GM11168 (cell line): Measurements from ENCODE around the gene MTLN.
"Not testable (repeated sequence)": the region's sequence is repeated elsewhere in the genome, so short reads cannot be mapped to it uniquely, and the experiment has no call there.

Source experiments
- in situ Hi-C: fragments of 300-500 bp; cut with MboI; formaldehyde crosslinking; loops from one replicate; pipeline ENCODE4 v1.12.0; 2022; ENCODE audit warnings: low sequenced_read_pairs; ENCODE audit not compliant: unreplicated experiment

The MTLN gene

GRCh38 chr2:110205660-110206455, 6.5 kb downstream of the MTLN start:
- in situ Hi-C loops: loop anchor here (25.0 kb wide), 1 partner anchor 206 kb away; no protein-coding TSS in a partner anchor

GRCh38 chr2:110204408-110205385, 7.7 kb downstream of the MTLN start, which contains the start of gene NPHP1:
Gene NPHP1, minus strand, starts transcription at chr2:110205013. Its CDS starts 45 bp downstream, at chr2:110204968.
- in situ Hi-C loops: loop anchor here (25.0 kb wide), 1 partner anchor 208 kb away; no protein-coding TSS in a partner anchor

GRCh38 chr2:110198016-110198415, 14.3 kb downstream of the MTLN start:
- in situ Hi-C loops: no loop called here

- in situ Hi-C loops: no loop called here
Observed at GRCh38 chr2:110197452-110197851, 14.9 kb downstream of the MTLN start.

GRCh38 chr2:110190169-110190568, 22.2 kb downstream of the MTLN start:
- in situ Hi-C loops: not testable (repeated sequence)

GRCh38 chr2:110182449-110182848, 29.9 kb downstream of the MTLN start:
- in situ Hi-C loops: no loop called here

- in situ Hi-C loops: no loop called here
Observed at GRCh38 chr2:110180036-110180435, 32.3 kb downstream of the MTLN start.

GRCh38 chr2:110173523-110173922, 38.8 kb downstream of the MTLN start:
- in situ Hi-C loops: no loop called here

GRCh38 chr2:110172506-110172905, 39.8 kb downstream of the MTLN start:
- in situ Hi-C loops: no loop called here

- in situ Hi-C loops: no loop called here
Observed at GRCh38 chr2:110170102-110170501, 42.2 kb downstream of the MTLN start.

- in situ Hi-C loops: no loop called here
Observed at GRCh38 chr2:110167326-110168000, 44.9 kb downstream of the MTLN start.

- in situ Hi-C loops: no loop called here
Observed at GRCh38 chr2:110166266-110166665, 46.1 kb downstream of the MTLN start.
